Stimulated activated CD8-positive, alpha-beta memory T cell treated with anti-CD3 and anti-CD28 coated beads, Interleukin-4, amount 100 ng/mL, for 48 hours (primary cell): ENCODE results near the gene PDLIM7.
A peak's percentile ranks its signal among the peaks of the same experiment; 100 is the strongest.
"Not testable (repeated sequence)": the region's sequence is repeated elsewhere in the genome, so short reads cannot be mapped to it uniquely, and the experiment has no call there.

Source experiments
- DNase-seq: peaks from one replicate; pipeline ENCODE4 v3.0.0-alpha.2; 2020

The PDLIM7 gene

GRCh38 chr5:177490311-177490991, 7.0 kb downstream of the PDLIM7 start:
- DNase-seq, result no peak

- DNase-seq, result no peak
Measured at GRCh38 chr5:177489119-177489716, 8.2 kb downstream of the PDLIM7 start.

DNA sequence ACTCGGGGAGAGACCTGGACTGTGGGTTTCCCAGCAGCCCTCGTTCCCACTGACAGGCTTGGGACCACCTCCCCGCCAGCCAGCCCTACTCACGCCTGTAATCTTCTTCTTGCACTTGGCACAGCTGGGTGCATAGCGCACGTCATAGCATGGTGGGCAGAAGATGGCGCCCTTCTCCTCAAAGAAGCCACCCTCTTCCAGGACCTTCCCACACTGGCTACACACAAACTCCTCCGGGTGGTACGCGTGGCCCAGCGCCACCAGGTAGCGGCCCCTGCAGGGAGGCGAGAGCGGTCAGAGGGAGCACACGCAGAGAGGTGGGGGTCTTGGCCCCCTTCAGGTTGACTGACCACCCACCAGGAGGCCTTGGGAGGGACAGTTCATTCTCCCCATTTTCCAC, 9.4 kb downstream of the PDLIM7 start:
- DNase-seq, result no peak

DNA sequence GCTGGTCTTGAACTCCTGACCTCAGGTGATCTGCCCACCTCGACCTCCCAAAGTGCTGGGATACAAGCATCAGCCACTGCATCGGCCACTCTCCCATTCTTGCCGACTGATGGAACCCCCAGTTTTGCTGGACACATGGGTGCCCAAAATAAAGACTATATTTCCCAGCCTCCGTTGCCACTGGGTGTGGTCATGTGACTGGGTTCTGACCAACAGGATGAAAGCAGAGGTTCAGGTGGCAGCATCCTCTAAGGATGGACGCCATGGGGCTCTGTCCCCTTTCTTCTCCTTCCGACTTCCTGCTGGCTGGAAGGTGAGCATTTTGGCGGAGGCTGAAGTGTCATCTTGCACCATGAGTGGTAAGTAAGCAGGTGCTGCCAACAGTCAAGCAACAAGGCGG, 10.3 kb downstream of the PDLIM7 start:
- no peak for DNase-seq

- no peak for DNase-seq
Measured at GRCh38 chr5:177486256-177486655, 11.1 kb downstream of the PDLIM7 start.

- DNase-seq, result not testable (repeated sequence)
Measured at GRCh38 chr5:177485753-177486152, 11.7 kb downstream of the PDLIM7 start.

- DNase-seq, result no peak
Measured at GRCh38 chr5:177484902-177485549, 12.4 kb downstream of the PDLIM7 start.

DNA sequence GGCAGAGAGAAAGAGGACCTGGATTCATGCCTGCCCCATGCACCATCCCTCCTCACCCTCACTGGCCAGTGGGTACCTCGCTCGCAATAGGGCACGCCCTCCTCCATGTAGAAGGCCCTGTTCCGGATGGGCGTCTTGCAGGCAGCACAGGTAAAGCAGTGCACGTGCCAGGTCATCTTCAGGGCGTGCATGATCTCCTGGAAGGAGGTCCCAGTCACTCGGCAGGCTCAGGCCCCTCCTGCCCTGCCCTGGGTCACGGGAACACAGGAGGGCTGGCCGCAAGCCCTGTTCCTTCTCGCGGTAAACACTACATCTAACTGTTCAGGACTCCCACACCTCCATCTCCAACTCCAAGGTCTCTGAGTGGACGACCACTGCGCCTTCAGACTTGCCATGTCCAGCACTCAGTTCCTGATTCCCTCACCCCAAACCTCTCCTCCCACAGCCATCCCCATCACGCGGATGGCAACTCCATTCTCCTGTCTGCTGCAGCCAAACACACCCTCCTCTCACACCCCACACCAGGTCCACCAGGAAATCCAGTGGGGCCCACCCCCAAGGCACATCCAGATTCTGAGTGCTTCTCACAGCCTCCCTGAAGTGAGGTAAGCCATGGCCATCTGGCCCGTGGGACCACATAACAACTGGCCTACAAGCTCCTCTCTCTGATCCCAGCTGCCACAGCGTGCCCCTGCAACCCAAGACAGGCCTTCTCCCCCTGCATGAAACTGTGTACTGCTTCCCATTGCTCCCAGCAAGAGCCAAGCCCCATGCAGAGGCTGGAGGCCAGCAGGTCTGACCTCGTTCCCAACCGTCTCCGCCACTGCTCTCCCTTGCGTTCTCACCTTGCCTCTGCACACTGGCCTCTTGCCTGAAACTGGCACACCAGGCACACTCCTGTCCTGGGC, 13.2 kb downstream of the PDLIM7 start:
- no peak for DNase-seq

DNA sequence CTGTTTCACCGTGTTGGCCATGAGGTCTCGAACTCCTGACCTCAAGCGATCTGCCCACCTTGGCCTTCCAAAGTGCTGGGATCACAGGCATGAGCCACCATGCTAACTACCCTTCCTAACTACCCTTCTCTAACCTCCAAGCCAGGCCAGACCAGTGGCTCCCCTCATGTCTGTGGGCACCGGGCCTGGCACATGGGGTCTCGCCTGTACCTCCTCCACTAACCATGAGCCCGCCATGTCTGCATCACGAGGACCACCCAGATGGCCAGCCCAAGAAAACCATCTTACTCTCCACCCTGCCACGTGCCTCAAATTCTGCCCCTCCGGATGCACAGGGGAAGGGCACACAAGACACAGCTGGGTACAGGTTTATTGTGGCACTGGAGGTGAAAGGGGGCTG, 14.4 kb downstream of the PDLIM7 start:
- DNase-seq, result no peak

GRCh38 chr5:177482359-177482795, 15.0 kb downstream of the PDLIM7 start:
- no peak for DNase-seq

DNA sequence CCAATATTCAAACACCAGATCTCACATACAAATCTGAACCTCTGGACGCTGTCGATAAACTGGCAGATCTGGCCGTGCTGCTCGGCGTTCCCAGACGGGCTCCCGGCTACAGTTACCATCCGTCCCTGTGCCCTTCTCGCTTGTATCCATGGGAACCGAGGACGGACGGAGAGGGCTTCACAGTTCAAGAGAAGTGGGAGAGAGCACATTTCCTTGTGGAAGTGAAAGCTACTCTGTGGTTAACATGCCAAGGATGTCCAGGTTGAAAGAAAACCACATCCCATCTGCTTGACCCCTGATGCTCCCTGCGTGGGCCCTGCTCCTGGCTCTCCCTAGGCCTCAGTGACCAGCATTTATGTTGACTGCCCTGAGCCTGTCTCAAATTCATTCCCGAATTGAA, 17.6 kb downstream of the PDLIM7 start:
- no peak for DNase-seq

- DNase-seq, result peak; percentile 70
Measured at GRCh38 chr5:177478711-177479646, 18.4 kb downstream of the PDLIM7 start.

- no peak for DNase-seq
Measured at GRCh38 chr5:177477701-177478477, 19.5 kb downstream of the PDLIM7 start.

GRCh38 chr5:177476531-177477233, 20.7 kb downstream of the PDLIM7 start:
- no peak for DNase-seq

DNA sequence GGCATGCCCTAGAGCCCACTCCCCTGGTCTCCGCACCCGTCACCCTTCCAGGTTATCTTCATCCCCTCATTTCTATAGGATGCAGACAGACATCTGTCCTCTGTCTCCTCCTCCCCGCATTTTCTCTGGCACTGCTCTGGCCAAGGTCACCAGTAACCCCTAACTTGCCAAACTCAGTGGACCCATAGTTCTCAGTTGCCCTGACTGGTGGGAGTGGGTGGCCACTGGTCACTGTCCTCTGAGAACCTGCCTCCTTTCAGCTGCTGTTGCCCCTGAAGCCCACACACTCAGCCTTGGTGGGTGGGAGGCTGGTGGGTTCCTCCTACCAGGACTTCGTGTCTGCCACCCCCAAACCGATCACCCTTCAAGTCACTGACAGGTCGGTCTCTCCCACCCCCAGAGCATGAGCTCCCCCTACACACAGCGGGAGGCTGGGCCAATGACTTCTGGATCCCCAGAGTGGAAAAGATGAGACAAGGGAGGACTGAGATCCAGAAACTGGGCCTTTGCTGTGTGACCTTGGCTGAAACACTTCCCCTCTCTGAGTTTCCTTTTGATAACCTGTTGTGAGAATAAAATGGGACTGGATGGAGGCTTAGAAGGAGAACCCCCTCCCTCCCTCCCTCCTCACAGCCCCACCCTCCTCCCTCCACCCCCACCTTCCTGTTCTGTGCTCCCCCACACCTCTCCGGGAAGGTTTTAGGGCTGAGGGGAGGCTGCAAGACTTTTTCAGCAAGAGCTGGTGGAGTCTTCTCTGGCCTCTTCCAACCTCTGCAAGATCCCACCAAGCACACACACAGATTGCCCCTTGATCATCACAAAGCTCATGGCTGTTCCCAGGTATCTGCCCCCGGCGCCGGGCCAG, 21.6 kb downstream of the PDLIM7 start:
- no peak for DNase-seq

- no peak for DNase-seq
Measured at GRCh38 chr5:177474846-177475562, 22.4 kb downstream of the PDLIM7 start.

DNA sequence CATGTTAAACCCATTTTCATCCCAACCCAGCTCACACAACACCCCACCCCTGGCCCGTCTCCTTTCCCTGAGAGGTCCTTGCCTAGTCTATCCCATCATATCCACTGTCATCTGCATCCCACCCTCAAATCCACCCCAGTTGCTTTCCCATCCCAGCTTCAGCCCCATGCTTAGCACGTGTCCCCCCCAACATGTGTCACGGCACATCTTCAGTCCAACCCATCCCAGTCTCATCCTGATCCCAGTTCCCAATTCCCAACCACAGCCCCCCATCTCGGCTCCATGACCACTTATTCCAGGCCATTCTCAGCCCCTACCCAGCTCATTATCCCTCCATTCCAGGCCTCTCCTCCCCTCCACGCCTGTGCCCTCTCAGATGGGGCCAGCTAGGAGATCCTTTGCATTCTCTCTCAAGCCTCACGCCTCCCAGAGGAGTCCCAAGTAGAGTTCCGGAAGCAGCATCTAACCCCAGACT, 23.4 kb downstream of the PDLIM7 start:
- no peak for DNase-seq

- DNase-seq, result no peak
Measured at GRCh38 chr5:177473443-177474001, 23.9 kb downstream of the PDLIM7 start, which contains the start of gene DBN1. Gene DBN1 (minus strand): TSS chr5:177473634. CDS start chr5:177473521, 113 bp downstream.
